ENCODE results near the gene RPGR.

The RPGR gene

DNA sequence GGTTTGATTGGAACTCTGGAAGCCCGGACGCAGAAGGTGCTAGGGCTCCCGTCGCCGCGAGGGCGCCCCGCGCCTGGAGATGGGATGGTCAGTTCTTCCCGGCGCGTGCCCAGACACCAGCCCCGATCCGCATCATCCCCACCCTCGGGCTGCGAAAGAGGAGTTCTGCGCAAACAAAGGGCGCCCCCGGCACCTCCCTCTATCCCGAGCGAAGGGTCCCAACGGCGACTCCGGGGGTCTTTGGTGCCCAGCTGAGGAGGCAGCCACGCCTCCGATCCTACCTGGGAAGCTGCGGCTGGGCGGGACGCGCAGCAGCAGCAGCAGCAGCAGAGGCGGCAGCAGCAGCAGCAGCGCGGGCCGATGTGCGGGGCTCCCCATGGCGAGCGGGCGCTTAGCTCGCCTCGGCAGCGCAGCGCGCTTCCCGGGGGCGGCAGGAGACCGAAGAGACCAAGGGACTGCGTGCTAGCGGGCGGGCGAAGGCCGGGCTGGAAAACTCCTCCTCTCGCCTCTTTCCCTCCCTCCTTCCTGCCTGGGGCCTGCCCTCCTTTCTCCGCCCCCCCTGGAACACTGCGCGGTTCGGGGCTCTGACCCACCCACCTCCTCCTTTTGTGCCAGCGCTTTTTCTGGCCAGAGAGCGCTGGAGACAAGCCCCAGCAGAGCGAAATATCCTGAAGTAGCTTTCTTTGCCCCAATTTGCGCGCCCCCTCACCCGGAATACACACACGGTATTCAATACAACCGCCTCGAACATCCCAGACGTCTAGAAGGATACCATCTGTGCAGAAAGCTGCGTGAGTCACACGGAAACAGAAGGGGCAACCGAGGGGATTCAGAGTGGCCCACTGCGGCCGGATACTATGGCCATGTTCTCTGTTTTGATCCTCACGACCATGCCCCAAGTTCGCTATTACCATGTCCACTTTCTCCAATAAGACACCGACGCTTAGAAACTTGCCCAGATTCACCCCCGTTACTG, 106.6 kb downstream of the RPGR start, which contains the start of gene SRPX:
SRPX (minus strand) TSS at position 457 of the 976 bp plus-strand sequence; CDS start at position 378, 79 bp downstream.
- H3K36me3 Mint-ChIP-seq (ENCODE audit: low read depth), result no peaks in the 10 kb centered on the region
- H3K9me3 Mint-ChIP-seq, result no peaks in the 10 kb centered on the region
- H3K4me3 Mint-ChIP-seq, result peak within 1 kb of the TSS; percentile 57
- H3K27ac Mint-ChIP-seq, result no peak within 1 kb of the TSS
- H3K4me1 Mint-ChIP-seq (ENCODE audit: low read depth), result no peaks in the 10 kb centered on the region
- DNase-seq (ENCODE audit: low spot score), result no peak
- peaks cover 45% of the 10 kb centered on the region for H3K27me3 Mint-ChIP-seq (ENCODE audit: low read depth)

DNA sequence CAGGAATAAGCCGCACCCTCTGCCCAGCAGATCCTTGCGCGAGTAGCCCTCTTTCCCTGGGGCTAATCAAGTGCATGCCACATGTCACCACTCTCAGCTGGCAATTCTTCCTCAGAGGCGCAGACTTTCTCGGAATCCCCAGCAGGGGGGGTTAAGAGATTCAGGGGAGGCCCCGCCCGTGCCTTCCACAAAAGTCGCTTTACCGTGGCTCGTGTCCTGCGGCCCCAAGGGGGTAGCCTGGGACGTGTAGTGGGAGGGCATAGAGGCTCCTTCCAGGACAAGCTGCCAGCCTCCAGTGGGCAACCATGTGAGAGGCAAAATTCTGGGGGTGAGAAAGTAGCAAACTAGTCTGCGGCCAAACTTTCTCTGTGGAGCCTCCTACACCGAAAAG, 107.3 kb downstream of the RPGR start:
- no peak overlapping the region for H3K27ac Mint-ChIP-seq
- H3K4me3 Mint-ChIP-seq, result peak overlapping the region; percentile 52
- no peaks in the 10 kb centered on the region for H3K4me1 Mint-ChIP-seq (ENCODE audit: low read depth)
- H3K36me3 Mint-ChIP-seq (ENCODE audit: low read depth), result no peaks in the 10 kb centered on the region
- DNase-seq (ENCODE audit: low spot score), result no peak
- H3K9me3 Mint-ChIP-seq, result no peaks in the 10 kb centered on the region
- H3K27me3 Mint-ChIP-seq (ENCODE audit: low read depth), result peaks cover 45% of the 10 kb centered on the region

Measured in T-helper 2 cell treated with Interferon-gamma antibody and Interleukin-4, amounts not matched to agents 5 μg/mL and 100 μg/mL, for 36 hours (primary cell).